ENCODE data around the gene KLHL9. TPM values are rescaled to one million over a fixed set of nuclear protein-coding genes. Genes with fewer than 3 reads are reported as not detected.
A peak's percentile ranks its signal among the peaks of the same experiment; 100 is the strongest.

The KLHL9 gene
- total RNA-seq, 2 experiments from 2014 or later, result 18.5 to 19.3 TPM

GRCh38 chr9:21333226-21333625 lies 2.0 kb downstream of the KLHL9 start:
- TF ChIP-seq CTCF (conservative IDR thresholded peaks at IDR 0.05; ENCODE audit: low read length), result no peak

GRCh38 chr9:21331676-21332402 lies 3.4 kb downstream of the KLHL9 start:
- Histone ChIP-seq H3K4me2 (ENCODE audit: low read length) (peak overlapping the region; percentile 93), H3K27ac (ENCODE audit: low read depth, low read length, poor library complexity, severe bottlenecking) (no peak overlapping the region), H2AFZ (ENCODE audit: low read length) (no peak overlapping the region), H3K4me1 (ENCODE audit: insufficient read depth, low read length, poor library complexity, severe bottlenecking) (peaks cover 45% of the 10 kb centered on the region), H3K4me3 (ENCODE audit: low read depth, low read length, poor library complexity, severe bottlenecking) (peak overlapping the region; percentile 83), H3K9me3 (ENCODE audit: low read length) (no peaks in the 10 kb centered on the region), H3K9me2 (ENCODE audit: insufficient read depth, low read length) (no peaks in the 10 kb centered on the region), H3K79me2 (ENCODE audit: insufficient read depth, low read depth, low read length) (peaks cover 87% of the 10 kb centered on the region), H4K20me1 (ENCODE audit: insufficient read depth, low read length) (peaks cover 38% of the 10 kb centered on the region), H3K36me3 (ENCODE audit: insufficient read depth, low read length) (peaks cover 45% of the 10 kb centered on the region)
- TF ChIP-seq EZH2phosphoT487 (IDR thresholded peaks at IDR 0.05; ENCODE audit: borderline replicate concordance, low read depth, low read length), result no peak
- TF ChIP-seq CTCF (conservative IDR thresholded peaks at IDR 0.05; ENCODE audit: low read length), result no peak
- CTCF ChIA-PET (ENCODE audit: unreplicated experiment), result no interaction called here
- no TSS peak for BruUV-seq (replicated peaks)
- POLR2A ChIA-PET, result interaction anchor here (0.7 kb wide), 1 partner anchor 671 kb away, joined by 4 read pairs; no protein-coding TSS in a partner anchor
- intact Hi-C loops (cut with micrococcal nuclease; ENCODE audit: unreplicated experiment), result loop anchor here (10.0 kb wide), 1 partner anchor 913 kb away; no protein-coding TSS in a partner anchor
- no peak for DNase-seq (ENCODE audit: low spot score)

More at GRCh38 chr9:21333226-21333625, 2.0 kb downstream of the KLHL9 start:
- Histone ChIP-seq H3K27ac (ENCODE audit: low read depth, low read length, poor library complexity, severe bottlenecking) (no peak overlapping the region), H3K4me3 (ENCODE audit: low read depth, low read length, poor library complexity, severe bottlenecking) (peak overlapping the region; percentile 83), H3K4me2 (ENCODE audit: low read length) (peak overlapping the region; percentile 93), H2AFZ (ENCODE audit: low read length) (no peak overlapping the region), H3K9me2 (ENCODE audit: insufficient read depth, low read length) (no peaks in the 10 kb centered on the region), H4K20me1 (ENCODE audit: insufficient read depth, low read length) (peaks cover 28% of the 10 kb centered on the region; the same call in 1 of the 2 replicates), H3K9me3 (ENCODE audit: low read length) (no peaks in the 10 kb centered on the region), H3K79me2 (ENCODE audit: insufficient read depth, low read depth, low read length) (peaks cover 73% of the 10 kb centered on the region), H3K4me1 (ENCODE audit: insufficient read depth, low read length, poor library complexity, severe bottlenecking) (peaks cover 45% of the 10 kb centered on the region), H3K36me3 (ENCODE audit: insufficient read depth, low read length) (peaks cover 45% of the 10 kb centered on the region)
- ChIA-PET POLR2A (interaction anchor here (0.7 kb wide), 1 partner anchor 11 kb away, joined by 3 read pairs; no protein-coding TSS in a partner anchor), CTCF (ENCODE audit: unreplicated experiment) (no interaction called here)
- BruUV-seq (replicated peaks), result no TSS peak
- no peak for DNase-seq (ENCODE audit: low spot score)
- intact Hi-C loops (cut with micrococcal nuclease; ENCODE audit: unreplicated experiment), result loop anchor here (10.0 kb wide), 1 partner anchor 912 kb away; no protein-coding TSS in a partner anchor

All from OCI-LY7 (cell line).